CD14-positive monocyte (primary cell): ENCODE results near the gene ALPG. TPM values are rescaled to one million over a fixed set of nuclear protein-coding genes. Genes with fewer than 3 reads are reported as not detected.

Source experiments
- DNase-seq, 3 donors: peaks; one replicate each; pipeline ENCODE4 v3.0.0-alpha.2; 2011 to 2022
- H2AFZ ChIP-seq: 2 replicates; pipeline ENCODE4 v1.6.0; 2012; ENCODE audit warnings: mild to moderate bottlenecking, low read depth, low read length, inconsistent platforms; ENCODE audit not compliant: insufficient read depth, poor library complexity, severe bottlenecking
- H3K27ac ChIP-seq, 2 donors: 1 replicate in 1 of 2; 2 replicates in 1 of 2; pipeline ENCODE4 v1.5.1; 2012 to 2013; ENCODE audit warnings: low read length in 2 of 2, control low read depth in 1 of 2, inconsistent platforms in 1 of 2, low read depth in 1 of 2, mild to moderate bottlenecking in 1 of 2
- H3K27me3 ChIP-seq, 2 donors: one replicate each; pipeline versions ENCODE4 v1.6.0 to v1.6.1; 2011 to 2013; ENCODE audit warnings: low read length in 2 of 2; ENCODE audit not compliant: control insufficient read depth in 2 of 2, insufficient read depth in 2 of 2
- H3K36me3 ChIP-seq, 2 donors: replicated peaks in 1 of 2; 1 replicate in 1 of 2; 2 replicates in 1 of 2; pipeline versions ENCODE4 v1.5.1 to v1.6.1; 2012 to 2013; ENCODE audit warnings: low read length in 2 of 2, control low read depth in 1 of 2, inconsistent platforms in 1 of 2, mild to moderate bottlenecking in 1 of 2; ENCODE audit not compliant: insufficient read depth in 2 of 2, control insufficient read depth in 1 of 2
- H3K4me1 ChIP-seq, 2 donors: 1 replicate in 1 of 2; 2 replicates in 1 of 2; pipeline versions ENCODE4 v1.5.1 to v1.6.1; 2012 to 2013; ENCODE audit warnings: low read length in 2 of 2, control low read depth in 1 of 2, inconsistent platforms in 1 of 2, mild to moderate bottlenecking in 1 of 2, moderate library complexity in 1 of 2; ENCODE audit not compliant: insufficient read depth in 2 of 2, control insufficient read depth in 1 of 2
- H3K4me2 ChIP-seq: replicated peaks from 2 replicates; pipeline ENCODE3; 2012; ENCODE audit warnings: low read length, moderate library complexity, mild to moderate bottlenecking; ENCODE audit not compliant: poor library complexity, severe bottlenecking; ENCODE audit errors: extremely low read depth
- H3K4me3 ChIP-seq, 3 experiments: fragments of 200-600 bp in 1 of 3; sonication (generic) in 1 of 3; replicated peaks in 1 of 3; 1 replicate in 2 of 3; 2 replicates in 1 of 3; pipeline ENCODE4 v1.5.1; 2011 to 2013; ENCODE audit warnings: low read length in 3 of 3, mild to moderate bottlenecking in 3 of 3, control low read depth in 2 of 3, low read depth in 2 of 3, inconsistent platforms in 1 of 3, moderate library complexity in 1 of 3
- H3K79me2 ChIP-seq: 2 replicates; pipeline ENCODE4 v1.6.0; 2012; ENCODE audit warnings: mild to moderate bottlenecking, control low read depth, inconsistent platforms, low read length, moderate library complexity; ENCODE audit not compliant: insufficient read depth
- H3K9ac ChIP-seq: 2 replicates; pipeline ENCODE4 v1.6.0; 2017; ENCODE audit warnings: low read length, mild to moderate bottlenecking; ENCODE audit not compliant: insufficient read depth, poor library complexity, severe bottlenecking
- H3K9me3 ChIP-seq, 2 donors: replicated peaks in 1 of 2; 1 replicate in 1 of 2; 2 replicates in 1 of 2; pipeline versions ENCODE4 v1.5.1 to v1.6.1; 2012 to 2013; ENCODE audit warnings: low read length in 2 of 2, control low read depth in 1 of 2; ENCODE audit not compliant: control insufficient read depth in 1 of 2, insufficient read depth in 1 of 2
- H4K20me1 ChIP-seq: 2 replicates; pipeline ENCODE4 v1.6.0; 2012; ENCODE audit warnings: mild to moderate bottlenecking, low read length, control low read depth, moderate library complexity; ENCODE audit not compliant: insufficient read depth
- H3K27ac Mint-ChIP-seq, 7 donors: one replicate each; pipeline ENCODE4 v1.8.0; 2020; ENCODE audit warnings: mild to moderate bottlenecking in 7 of 7, mixed read lengths in 7 of 7, moderate library complexity in 6 of 7, inconsistent platforms in 2 of 7
- H3K27me3 Mint-ChIP-seq, 3 donors: one replicate each; pipeline ENCODE4 v1.8.0; 2021 to 2022; ENCODE audit warnings: low read depth in 3 of 3, mild to moderate bottlenecking in 3 of 3, mixed read lengths in 3 of 3, moderate library complexity in 3 of 3, inconsistent platforms in 1 of 3
- H3K36me3 Mint-ChIP-seq, 2 donors: one replicate each; pipeline ENCODE4 v1.8.0; 2020; ENCODE audit warnings: mixed read lengths in 2 of 2, inconsistent platforms in 1 of 2, mild to moderate bottlenecking in 1 of 2
- H3K4me1 Mint-ChIP-seq: one replicate; pipeline ENCODE4 v1.8.0; 2020; ENCODE audit warnings: mild to moderate bottlenecking, mixed read lengths
- H3K4me3 Mint-ChIP-seq, 2 donors: one replicate each; pipeline ENCODE4 v1.8.0; 2020; ENCODE audit warnings: mild to moderate bottlenecking in 2 of 2, mixed read lengths in 2 of 2, moderate library complexity in 1 of 2
- H3K9me3 Mint-ChIP-seq, 7 donors: one replicate each; pipeline ENCODE4 v1.8.0; 2020 to 2022; ENCODE audit warnings: mixed read lengths in 7 of 7, mild to moderate bottlenecking in 6 of 7, moderate library complexity in 6 of 7, inconsistent platforms in 2 of 7
- WGBS: methylation state at CpG from one replicate; pipeline ENCODE4 v1.1.5; 2013; ENCODE audit warnings: missing lambda C conversion rate; ENCODE audit not compliant: insufficient coverage; 5-methylcytosine and 5-hydroxymethylcytosine counted together
- intact Hi-C, 2 donors: fragments of 100-400 bp; cut with micrococcal nuclease; formaldehyde crosslinking; loops; one replicate each; pipeline versions ENCODE4 v1.15.0 to v1.15.1; 2023
- polyA plus RNA-seq, 3 donors: library from polyadenylated mRNA; depleted of rRNA in 1 of 3; unstranded in 2 of 3; stranded (reverse) in 1 of 3; fragments of 300-500 nt in 2 of 3; fragments of >200 nt in 1 of 3; fragmentation: Illumina TruSeq in 2 of 3; gene quantifications; 1 replicate in 2 of 3; 2 replicates in 1 of 3; pipeline ENCODE4 v1.2.3, GENCODE V29; 2012 to 2021
- TF ChIP-seq, protein P1 (sequence below): fragments of 200-600 bp; IDR thresholded peaks from one replicate; pipeline ENCODE4 v1.8.0; 2022; ENCODE audit warnings: antibody characterized with exemption, mild to moderate bottlenecking

Gene ALPG
- polyA plus RNA-seq, 3 donors: not detected

DNA sequence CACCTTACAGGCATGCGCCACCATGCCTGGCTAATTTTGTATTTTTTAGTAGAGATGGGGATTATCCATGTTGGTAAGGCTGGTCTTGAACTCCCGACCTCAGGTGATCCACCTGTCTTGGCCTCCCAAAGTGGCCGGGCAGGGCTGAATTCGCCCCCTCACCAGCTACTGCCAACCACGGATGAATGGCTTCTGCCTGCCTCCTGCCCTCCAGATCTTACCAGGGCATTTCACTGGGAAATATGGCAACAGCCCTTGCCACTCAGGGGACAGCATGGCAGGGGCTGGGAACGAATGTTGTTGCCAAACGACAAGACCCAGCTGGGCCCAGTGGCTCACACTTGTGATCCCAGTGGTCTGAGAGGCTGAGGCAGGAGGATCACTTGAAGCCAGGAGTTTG is 29.9 kb upstream of the ALPG start:
- no peaks in the 10 kb centered on the region for H3K79me2 ChIP-seq
- Mint-ChIP-seq H3K27ac (no peak overlapping the region), H3K27me3 (peaks cover 3 to 16% (median 4%) of the 10 kb centered on the region in 3 donors), H3K4me3 (no peak overlapping the region), H3K36me3 (no peaks in the 10 kb centered on the region), H3K9me3 (no peaks in the 10 kb centered on the region), H3K4me1 (peaks cover 3% of the 10 kb centered on the region)
- H3K27ac ChIP-seq: no peak overlapping the region
- no peak overlapping the region for H3K9ac ChIP-seq
- 100% methylated on average over 6 of the region's 7 CpGs for WGBS
- DNase-seq: no peak
- H3K9me3 ChIP-seq: no peaks in the 10 kb centered on the region
- peaks cover 0 to 2% of the 10 kb centered on the region in 2 donors for H3K27me3 ChIP-seq
- no peak overlapping the region for H3K4me3 ChIP-seq
- H3K4me1 ChIP-seq: no peaks in the 10 kb centered on the region
- no peaks in the 10 kb centered on the region for H3K36me3 ChIP-seq
- H4K20me1 ChIP-seq: no peaks in the 10 kb centered on the region
- H2AFZ ChIP-seq: no peak overlapping the region
- intact Hi-C loops: no loop called here
- TF ChIP-seq, protein P1, sequence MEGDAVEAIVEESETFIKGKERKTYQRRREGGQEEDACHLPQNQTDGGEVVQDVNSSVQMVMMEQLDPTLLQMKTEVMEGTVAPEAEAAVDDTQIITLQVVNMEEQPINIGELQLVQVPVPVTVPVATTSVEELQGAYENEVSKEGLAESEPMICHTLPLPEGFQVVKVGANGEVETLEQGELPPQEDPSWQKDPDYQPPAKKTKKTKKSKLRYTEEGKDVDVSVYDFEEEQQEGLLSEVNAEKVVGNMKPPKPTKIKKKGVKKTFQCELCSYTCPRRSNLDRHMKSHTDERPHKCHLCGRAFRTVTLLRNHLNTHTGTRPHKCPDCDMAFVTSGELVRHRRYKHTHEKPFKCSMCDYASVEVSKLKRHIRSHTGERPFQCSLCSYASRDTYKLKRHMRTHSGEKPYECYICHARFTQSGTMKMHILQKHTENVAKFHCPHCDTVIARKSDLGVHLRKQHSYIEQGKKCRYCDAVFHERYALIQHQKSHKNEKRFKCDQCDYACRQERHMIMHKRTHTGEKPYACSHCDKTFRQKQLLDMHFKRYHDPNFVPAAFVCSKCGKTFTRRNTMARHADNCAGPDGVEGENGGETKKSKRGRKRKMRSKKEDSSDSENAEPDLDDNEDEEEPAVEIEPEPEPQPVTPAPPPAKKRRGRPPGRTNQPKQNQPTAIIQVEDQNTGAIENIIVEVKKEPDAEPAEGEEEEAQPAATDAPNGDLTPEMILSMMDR: no peak
- H3K4me2 ChIP-seq: no peak overlapping the region

DNA sequence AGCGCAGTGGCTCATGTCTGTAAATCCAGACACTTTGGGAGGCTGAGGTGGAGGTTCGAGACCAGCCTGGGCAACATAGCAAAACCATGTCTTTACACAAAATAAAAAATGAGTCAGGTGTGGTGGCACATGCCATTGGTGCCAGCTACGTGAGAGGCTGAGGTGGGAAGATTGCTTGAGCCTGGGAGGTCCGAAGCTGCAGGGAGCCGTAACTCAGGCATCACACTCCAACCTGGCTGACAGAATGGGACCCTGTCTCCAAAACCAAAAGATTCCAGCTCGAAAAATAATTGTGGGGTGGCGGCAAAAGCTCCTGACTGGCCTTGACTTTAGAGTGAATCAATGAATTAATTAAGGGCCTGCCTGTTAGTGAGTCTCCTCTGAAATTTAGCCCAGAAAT is 29.3 kb upstream of the ALPG start:
- Mint-ChIP-seq H3K27ac (no peak overlapping the region), H3K4me3 (no peak overlapping the region), H3K27me3 (peaks cover 9 to 22% (median 10%) of the 10 kb centered on the region in 3 donors), H3K9me3 (no peaks in the 10 kb centered on the region), H3K36me3 (no peaks in the 10 kb centered on the region), H3K4me1 (peaks cover 3% of the 10 kb centered on the region)
- Histone ChIP-seq H3K4me1 (no peaks in the 10 kb centered on the region), H3K4me3 (no peak overlapping the region), H3K27me3 (peaks cover 0 to 7% of the 10 kb centered on the region in 2 donors), H3K36me3 (no peaks in the 10 kb centered on the region), H3K4me2 (no peak overlapping the region), H2AFZ (no peak overlapping the region), H3K27ac (no peak overlapping the region), H3K9ac (no peak overlapping the region), H3K9me3 (no peaks in the 10 kb centered on the region), H3K79me2 (no peaks in the 10 kb centered on the region), H4K20me1 (no peaks in the 10 kb centered on the region)
- WGBS: 90% methylated on average over 4 of the region's 7 CpGs
- TF ChIP-seq, protein P1: no peak
- intact Hi-C loops: no loop called here
- no peak for DNase-seq
